ENCODE data around the gene B3GNT8. TPM values are rescaled to one million over a fixed set of nuclear protein-coding genes. Genes with fewer than 3 reads are reported as not detected.
A peak's percentile ranks its signal among the peaks of the same experiment; 100 is the strongest.

B3GNT8 gene
- total and polyA plus RNA-seq, 2 experiments from 2014 or later: 2.3 to 5.0 TPM

DNA sequence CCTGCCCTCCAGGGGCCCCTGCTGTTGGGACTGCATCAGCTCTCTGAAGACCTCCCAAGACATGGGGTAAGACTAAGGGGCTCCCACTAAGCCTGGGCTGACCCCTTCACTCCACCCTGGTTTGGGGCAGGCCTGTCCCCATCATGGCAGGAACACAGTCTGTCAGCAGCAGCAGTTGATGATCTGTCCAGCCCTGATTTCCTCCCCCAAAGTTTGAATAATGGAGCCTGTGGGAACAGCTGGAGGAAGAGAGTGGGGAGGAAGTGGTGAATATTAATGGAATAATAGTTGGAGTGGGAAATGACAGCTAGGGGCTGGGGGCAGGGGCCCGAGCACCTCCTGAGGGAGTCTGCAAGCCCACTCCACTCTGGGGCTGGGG is 1.3 kb upstream of the B3GNT8 start:
- no peaks in the 10 kb centered on the region for H4K20me1 ChIP-seq (ENCODE audit: insufficient read depth)
- peaks cover 14% of the 10 kb centered on the region; the same call in 1 of the 2 replicates for H3K4me1 ChIP-seq (ENCODE audit: insufficient read depth)
- H3K9me2 ChIP-seq (ENCODE audit: insufficient read depth): no peaks in the 10 kb centered on the region
- no peak for DNase-seq
- WGBS, 2 experiments (ENCODE audit: low coverage in 1 of 2, low lambda C conversion rate in 2 of 2, missing lambda C conversion rate in 2 of 2): 15 to 22% methylated on average over 1 of the region's 1 CpG
- no peaks in the 10 kb centered on the region for H3K27me3 ChIP-seq (replicated peaks; ENCODE audit: insufficient read depth)
- no peaks in the 10 kb centered on the region for H3K79me2 ChIP-seq (ENCODE audit: insufficient read depth)
- 0 out of 2 replicates have a peak overlapping the region, but pooled peaks have one; percentile 78 for H2AFZ ChIP-seq
- no peak for TF ChIP-seq EZH2phosphoT487 (IDR thresholded peaks at IDR 0.05; ENCODE audit: insufficient read depth, low read depth)
- TF ChIP-seq EZH2 (IDR thresholded peaks at IDR 0.05; ENCODE audit: insufficient read depth, poor library complexity, severe bottlenecking): no peak
- H3K4me2 ChIP-seq (ENCODE audit: unreplicated experiment): peak overlapping the region; percentile 62
- in situ Hi-C loops (cut with MboI): no loop called here
- no peaks in the 10 kb centered on the region for H3F3A ChIP-seq (ENCODE audit: insufficient read depth)
- H3K4me3 ChIP-seq: no peak overlapping the region
- peak overlapping the region; percentile 80 for H3K9ac ChIP-seq
- H3K36me3 ChIP-seq (ENCODE audit: low read depth): no peaks in the 10 kb centered on the region
- no peaks in the 10 kb centered on the region for H3K9me3 ChIP-seq (ENCODE audit: low read depth)
- H3K27ac ChIP-seq: no peak overlapping the region

DNA sequence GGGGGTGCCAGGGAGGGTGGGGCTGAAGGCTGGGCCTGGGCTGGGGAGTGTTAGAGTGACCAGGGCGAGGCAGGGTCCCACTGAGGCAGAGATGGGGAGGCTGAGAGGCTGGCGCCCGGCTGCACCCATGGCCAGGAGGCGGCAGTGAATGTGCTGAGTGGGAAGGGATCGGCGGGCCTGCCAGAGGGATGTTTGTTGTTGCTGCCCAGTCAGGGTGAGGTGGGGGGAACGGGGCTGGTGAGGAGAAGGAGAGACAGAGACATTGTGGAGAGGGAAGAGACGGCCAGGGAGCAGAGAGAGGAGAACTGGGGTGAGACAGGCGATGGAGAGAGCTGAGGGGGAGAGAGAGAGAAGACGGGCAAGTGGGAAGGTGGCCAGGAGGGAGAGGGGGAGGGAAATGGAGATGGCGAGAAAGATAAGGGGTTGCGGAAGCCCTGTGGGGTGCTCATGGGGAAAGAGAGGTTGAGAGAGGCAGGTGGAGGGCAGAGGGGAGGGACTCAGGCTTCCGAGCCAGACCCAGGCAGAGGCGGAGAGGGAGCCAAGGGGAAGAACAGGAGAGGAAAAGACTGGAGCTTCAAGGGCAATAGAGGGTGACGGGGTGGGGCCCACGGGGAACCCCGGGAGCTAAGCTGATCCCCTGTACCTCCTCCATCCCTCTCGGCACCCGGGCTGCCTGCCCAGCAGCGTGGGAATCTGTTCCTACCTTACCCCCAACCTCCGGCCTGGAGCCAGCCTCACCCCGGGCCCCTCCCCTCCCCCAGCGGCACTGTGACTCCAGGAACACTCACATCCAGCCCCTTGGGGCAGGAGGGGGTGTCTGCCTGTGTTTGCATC is 690 bp upstream of the B3GNT8 start:
- H3K4me3 ChIP-seq: peak overlapping the region; percentile 71
- WGBS, 2 experiments (ENCODE audit: low coverage in 1 of 2, low lambda C conversion rate in 2 of 2, missing lambda C conversion rate in 2 of 2): 11 to 15% methylated on average over 9 to 23 of the region's 23 CpGs

DNA sequence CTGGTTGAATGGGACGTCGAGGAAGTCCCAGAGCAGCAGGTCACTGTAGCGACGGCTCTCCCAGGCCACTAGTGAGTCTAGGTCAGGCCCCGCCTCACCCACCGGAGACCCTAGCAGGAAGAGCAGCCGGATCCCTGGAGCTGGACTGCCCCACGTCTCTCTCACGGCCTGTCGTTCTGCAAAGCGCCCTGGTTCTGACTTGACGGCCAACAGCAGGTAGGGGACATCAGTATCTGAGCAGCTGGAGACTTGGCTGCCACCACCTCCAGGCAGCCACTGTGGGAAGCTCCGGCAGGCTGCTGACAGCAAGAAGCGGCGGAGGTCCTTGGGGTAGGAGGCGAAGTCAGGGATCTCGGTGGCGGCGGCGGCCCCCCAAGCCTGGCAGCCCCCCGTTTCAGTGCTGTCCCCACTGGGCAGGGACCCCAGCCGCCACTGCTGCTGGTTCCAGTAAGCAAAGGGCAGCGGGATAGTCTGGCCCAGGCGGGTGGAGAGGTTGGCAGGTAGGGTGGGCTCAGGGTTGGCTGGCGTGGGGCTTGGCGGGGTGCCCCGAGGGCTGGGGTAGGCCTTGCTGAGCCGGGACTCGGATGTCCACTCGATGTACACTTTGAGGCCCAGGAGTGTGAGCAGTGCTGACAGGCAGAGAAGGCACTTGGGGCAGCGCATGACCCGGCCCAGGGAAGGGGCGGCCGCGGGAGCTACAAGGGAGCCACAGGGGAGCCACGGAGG is 895 bp downstream of the B3GNT8 start:
- Histone ChIP-seq H3K9ac (peak overlapping the region; percentile 80), H3K36me3 (ENCODE audit: low read depth) (no peaks in the 10 kb centered on the region), H3K4me2 (ENCODE audit: unreplicated experiment) (peak overlapping the region; percentile 79), H3K27ac (no peak overlapping the region), H3K79me2 (ENCODE audit: insufficient read depth) (no peaks in the 10 kb centered on the region), H3K9me3 (ENCODE audit: low read depth) (no peaks in the 10 kb centered on the region), H3K9me2 (ENCODE audit: insufficient read depth) (no peaks in the 10 kb centered on the region), H3F3A (ENCODE audit: insufficient read depth) (no peaks in the 10 kb centered on the region), H3K4me1 (ENCODE audit: insufficient read depth) (peaks cover 14% of the 10 kb centered on the region; the same call in 1 of the 2 replicates), H2AFZ (no peak overlapping the region; the same call in 1 of the 2 replicates), H3K27me3 (replicated peaks; ENCODE audit: insufficient read depth) (no peaks in the 10 kb centered on the region), H3K4me3 (peak overlapping the region; percentile 71), H4K20me1 (ENCODE audit: insufficient read depth) (no peaks in the 10 kb centered on the region)
- TF ChIP-seq EZH2phosphoT487 (IDR thresholded peaks at IDR 0.05; ENCODE audit: insufficient read depth, low read depth) (no peak), EZH2 (IDR thresholded peaks at IDR 0.05; ENCODE audit: insufficient read depth, poor library complexity, severe bottlenecking) (no peak)
- in situ Hi-C loops (cut with MboI): no loop called here
- 78 to 83% methylated on average over 29 to 36 of the region's 36 CpGs for WGBS, 2 experiments (ENCODE audit: low coverage in 1 of 2, low lambda C conversion rate in 2 of 2, missing lambda C conversion rate in 2 of 2)
- peak; percentile 10 for DNase-seq

More for the DNA sequence above, 690 bp upstream of the B3GNT8 start:
- no peaks in the 10 kb centered on the region for H3F3A ChIP-seq (ENCODE audit: insufficient read depth)
- no peaks in the 10 kb centered on the region for H3K9me2 ChIP-seq (ENCODE audit: insufficient read depth)
- peak; percentile 60 for DNase-seq
- no peaks in the 10 kb centered on the region for H3K36me3 ChIP-seq (ENCODE audit: low read depth)
- H3K9ac ChIP-seq: peak overlapping the region; percentile 80
- no peak for TF ChIP-seq EZH2phosphoT487 (IDR thresholded peaks at IDR 0.05; ENCODE audit: insufficient read depth, low read depth)
- TF ChIP-seq EZH2 (IDR thresholded peaks at IDR 0.05; ENCODE audit: insufficient read depth, poor library complexity, severe bottlenecking): no peak
- no peaks in the 10 kb centered on the region for H3K9me3 ChIP-seq (ENCODE audit: low read depth)
- no peaks in the 10 kb centered on the region for H3K79me2 ChIP-seq (ENCODE audit: insufficient read depth)
- H3K27me3 ChIP-seq (replicated peaks; ENCODE audit: insufficient read depth): no peaks in the 10 kb centered on the region
- peak overlapping the region; percentile 29 for H3K27ac ChIP-seq
- H2AFZ ChIP-seq: peak overlapping the region; percentile 78
- in situ Hi-C loops (cut with MboI): no loop called here
- H4K20me1 ChIP-seq (ENCODE audit: insufficient read depth): no peaks in the 10 kb centered on the region
- peaks cover 14% of the 10 kb centered on the region; the same call in 1 of the 2 replicates for H3K4me1 ChIP-seq (ENCODE audit: insufficient read depth)
- H3K4me2 ChIP-seq (ENCODE audit: unreplicated experiment): peak overlapping the region; percentile 62
